Effector memory CD4-positive, alpha-beta T cell (primary cell): ENCODE results near the gene RAB7B.
"Not testable (repeated sequence)": the region's sequence is repeated elsewhere in the genome, so short reads cannot be mapped to it uniquely, and the experiment has no call there.

ENCODE experiments used
- DNase-seq, 3 donors: peaks; one replicate each; pipeline ENCODE4 v3.0.0-alpha.2; 2020
- H3K27ac ChIP-seq: 2 replicates; pipeline ENCODE4 v1.7.0; 2013; ENCODE audit warnings: mild to moderate bottlenecking, low read length, moderate library complexity; ENCODE audit not compliant: insufficient read depth, poor library complexity, severe bottlenecking
- H3K27me3 ChIP-seq: replicated peaks from 2 replicates; pipeline ENCODE4 v1.7.0; 2013; ENCODE audit warnings: mild to moderate bottlenecking, low read length; ENCODE audit not compliant: insufficient read depth, control insufficient read depth, poor library complexity, severe bottlenecking
- H3K36me3 ChIP-seq: 2 replicates; pipeline ENCODE4 v1.7.0; 2013; ENCODE audit warnings: mild to moderate bottlenecking, low read length, moderate library complexity; ENCODE audit not compliant: control insufficient read depth, insufficient read depth
- H3K4me1 ChIP-seq: 2 replicates; pipeline ENCODE4 v1.7.0; 2013; ENCODE audit warnings: low read length, mild to moderate bottlenecking; ENCODE audit not compliant: control insufficient read depth, insufficient read depth, poor library complexity, severe bottlenecking
- H3K4me3 ChIP-seq: 2 replicates; pipeline ENCODE4 v1.7.0; 2013; ENCODE audit warnings: low read length, low read depth, mild to moderate bottlenecking; ENCODE audit not compliant: insufficient read depth, poor library complexity, severe bottlenecking
- H3K9me3 ChIP-seq: 2 replicates; pipeline ENCODE4 v1.7.0; 2013; ENCODE audit warnings: mild to moderate bottlenecking, low read length, moderate library complexity; ENCODE audit not compliant: control insufficient read depth

RAB7B gene

GRCh38 chr1:205998457-205999241, 4.5 kb downstream of the RAB7B start:
- no peaks in the 10 kb centered on the region for H3K27me3 ChIP-seq
- no peaks in the 10 kb centered on the region for H3K4me1 ChIP-seq
- H3K27ac ChIP-seq: no peak overlapping the region
- H3K36me3 ChIP-seq: no peaks in the 10 kb centered on the region
- H3K4me3 ChIP-seq: no peak overlapping the region
- no peak for DNase-seq
- H3K9me3 ChIP-seq: no peaks in the 10 kb centered on the region

- not testable (repeated sequence) for DNase-seq, H3K9me3 ChIP-seq, H3K36me3 ChIP-seq, H3K27ac ChIP-seq, H3K27me3 ChIP-seq, H3K4me1 ChIP-seq, H3K4me3 ChIP-seq
Observed at GRCh38 chr1:205996641-205997040, 6.6 kb downstream of the RAB7B start.

GRCh38 chr1:205994346-205994745, 8.8 kb downstream of the RAB7B start:
- no peaks in the 10 kb centered on the region for H3K27me3 ChIP-seq
- H3K27ac ChIP-seq: no peak overlapping the region
- no peaks in the 10 kb centered on the region for H3K9me3 ChIP-seq
- DNase-seq: no peak
- no peaks in the 10 kb centered on the region for H3K36me3 ChIP-seq
- H3K4me1 ChIP-seq: no peaks in the 10 kb centered on the region
- H3K4me3 ChIP-seq: no peak overlapping the region

GRCh38 chr1:205993068-205993467, 10.1 kb downstream of the RAB7B start:
- no peak for DNase-seq
- no peak overlapping the region for H3K27ac ChIP-seq
- H3K9me3 ChIP-seq: no peaks in the 10 kb centered on the region
- no peaks in the 10 kb centered on the region for H3K4me1 ChIP-seq
- H3K27me3 ChIP-seq: no peaks in the 10 kb centered on the region
- no peaks in the 10 kb centered on the region for H3K36me3 ChIP-seq
- no peak overlapping the region for H3K4me3 ChIP-seq

GRCh38 chr1:205992218-205992882, 10.8 kb downstream of the RAB7B start:
- no peaks in the 10 kb centered on the region for H3K9me3 ChIP-seq
- H3K27ac ChIP-seq: no peak overlapping the region
- H3K36me3 ChIP-seq: no peaks in the 10 kb centered on the region
- no peak for DNase-seq
- no peaks in the 10 kb centered on the region for H3K4me1 ChIP-seq
- H3K27me3 ChIP-seq: no peaks in the 10 kb centered on the region
- H3K4me3 ChIP-seq: no peak overlapping the region

- no peak overlapping the region for H3K4me3 ChIP-seq
- H3K9me3 ChIP-seq: no peaks in the 10 kb centered on the region
- DNase-seq: no peak
- no peak overlapping the region for H3K27ac ChIP-seq
- no peaks in the 10 kb centered on the region for H3K27me3 ChIP-seq
- no peaks in the 10 kb centered on the region for H3K4me1 ChIP-seq
- H3K36me3 ChIP-seq: no peaks in the 10 kb centered on the region
Observed at GRCh38 chr1:205991237-205991636, 12.0 kb downstream of the RAB7B start.

DNA sequence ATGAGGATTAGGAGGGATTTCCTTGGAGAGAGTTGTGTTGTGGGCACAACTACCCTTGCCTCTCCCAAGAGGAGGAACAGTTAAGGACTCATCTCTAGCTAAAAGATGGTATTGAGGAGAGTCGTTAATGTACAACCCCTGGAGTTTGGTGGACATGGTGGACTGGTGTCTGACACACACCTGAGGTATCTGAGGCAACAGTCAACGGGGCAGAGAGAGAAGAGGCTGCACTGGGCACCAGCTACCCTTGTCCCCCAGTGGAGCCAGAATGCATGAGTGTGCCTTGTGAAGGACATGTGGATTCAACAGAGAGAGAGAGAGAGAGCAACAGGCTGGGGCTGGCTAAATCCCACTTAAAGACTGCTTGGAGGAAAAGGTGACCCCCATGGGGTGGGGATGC, 13.0 kb downstream of the RAB7B start:
- Histone ChIP-seq H3K27me3 (no peaks in the 10 kb centered on the region), H3K36me3 (no peaks in the 10 kb centered on the region), H3K4me3 (no peak overlapping the region), H3K27ac (no peak overlapping the region), H3K9me3 (no peaks in the 10 kb centered on the region), H3K4me1 (no peaks in the 10 kb centered on the region)
- DNase-seq: no peak

- no peak for DNase-seq
- Histone ChIP-seq H3K27ac (no peak overlapping the region), H3K27me3 (no peaks in the 10 kb centered on the region), H3K4me3 (no peak overlapping the region), H3K36me3 (no peaks in the 10 kb centered on the region), H3K9me3 (no peaks in the 10 kb centered on the region), H3K4me1 (no peaks in the 10 kb centered on the region)
Observed at GRCh38 chr1:205989786-205990185, 13.4 kb downstream of the RAB7B start.

DNA sequence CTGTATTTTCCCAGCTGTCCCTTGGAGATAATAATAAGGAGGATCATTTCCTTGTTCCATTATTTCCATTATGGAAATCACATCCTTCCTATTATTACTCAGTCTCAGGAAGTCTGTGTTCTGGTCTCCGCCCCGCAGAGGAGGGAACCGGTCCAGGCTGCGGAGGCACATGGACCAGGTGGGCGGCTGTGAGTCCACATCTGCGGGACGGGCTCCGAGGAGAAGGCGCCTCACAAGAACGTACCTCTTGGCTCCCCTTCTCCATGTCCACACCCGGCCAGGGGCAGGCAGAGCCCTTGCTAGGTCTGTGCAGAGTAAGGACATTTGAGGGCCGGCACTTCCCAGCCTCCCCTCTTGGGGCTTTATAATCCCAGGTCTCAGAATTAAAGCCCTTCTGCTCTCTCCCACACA, 14.6 kb downstream of the RAB7B start:
- H3K4me3 ChIP-seq: no peak overlapping the region
- H3K27me3 ChIP-seq: no peaks in the 10 kb centered on the region
- H3K9me3 ChIP-seq: no peaks in the 10 kb centered on the region
- H3K4me1 ChIP-seq: no peaks in the 10 kb centered on the region
- H3K36me3 ChIP-seq: no peaks in the 10 kb centered on the region
- H3K27ac ChIP-seq: no peak overlapping the region
- no peak for DNase-seq

- no peaks in the 10 kb centered on the region for H3K9me3 ChIP-seq
- no peak overlapping the region for H3K27ac ChIP-seq
- no peak for DNase-seq
- H3K27me3 ChIP-seq: no peaks in the 10 kb centered on the region
- H3K4me3 ChIP-seq: no peak overlapping the region
- no peaks in the 10 kb centered on the region for H3K36me3 ChIP-seq
- H3K4me1 ChIP-seq: no peaks in the 10 kb centered on the region
Observed at GRCh38 chr1:205986861-205987260, 16.3 kb downstream of the RAB7B start.
